GM12878 (cell line): ENCODE results near the gene DMKN. TPM values are rescaled to one million over a fixed set of nuclear protein-coding genes. Genes with fewer than 3 reads are reported as not detected.

Source experiments
- ATAC-seq: fragments of 200-7000 bp; cut with Tn5 transposase; 3 replicates; pipeline ENCODE4 v1.9.1; 2020; ENCODE audit warnings: mild to moderate bottlenecking, moderate library complexity
- BruUV-seq: library from RNA; stranded (reverse); fragments of 400-500 nt; replicated peaks from 2 replicates; lab custom pipeline; 2021; lab: Mats Ljungman, UMichigan
- CTCF ChIA-PET: fragments of 300-600 bp; sonication (Branson Sonifier 250); formaldehyde crosslinking; extraction: SDS; loops from one replicate; lab custom pipeline; 2021; ENCODE audit warnings: inconsistent platforms; lab: Yijun Ruan, JAX
- POLR2A ChIA-PET: fragments of 350-600 bp; formaldehyde crosslinking; extraction: SDS; loops from one replicate; lab custom pipeline; 2021; ENCODE audit warnings: inconsistent platforms; lab: Charles Lee
- RAD21 ChIA-PET: fragments of 300-600 bp; sonication (Branson Sonifier 250); formaldehyde crosslinking; loops from one replicate; lab custom pipeline; 2023; ENCODE audit warnings: antibody characterized with exemption; ENCODE audit not compliant: unreplicated experiment; lab: Charles Lee
- SMC1A ChIA-PET: fragments of 300-600 bp; sonication (Branson Sonifier 250); formaldehyde crosslinking; loops from one replicate; lab custom pipeline; 2023; ENCODE audit not compliant: unreplicated experiment, uncharacterized antibody; lab: Charles Lee
- DNase-seq: peaks from one replicate; pipeline ENCODE4 v3.0.0-alpha.2; 2011; ENCODE audit warnings: low read depth, low spot score
- FAIRE-seq: peaks from 3 replicates; lab custom pipeline; 2011; peaks lifted over from hg19 to GRCh38; lab: Jason Lieb, UNC
- H2AFZ ChIP-seq: 2 replicates; pipeline ENCODE4 v1.6.0; 2011; ENCODE audit warnings: low read depth, low read length, control low read depth; ENCODE audit not compliant: control insufficient read depth
- H3K27ac ChIP-seq: 2 replicates; pipeline ENCODE4 v1.5.1; 2011; ENCODE audit warnings: control low read depth; ENCODE audit not compliant: control insufficient read depth, insufficient read depth
- H3K27me3 ChIP-seq, 2 experiments: replicated peaks in 1 of 2; 2 replicates each; pipeline versions ENCODE4 v1.6.0 to v1.6.1; 2011; ENCODE audit warnings: low read length in 1 of 2; ENCODE audit not compliant: control insufficient read depth in 2 of 2, insufficient read depth in 2 of 2
- H3K36me3 ChIP-seq, 2 experiments: 2 replicates each; pipeline ENCODE4 v1.5.1; 2011; ENCODE audit warnings: low read length in 1 of 2; ENCODE audit not compliant: control insufficient read depth in 2 of 2, insufficient read depth in 2 of 2
- H3K4me1 ChIP-seq: 2 replicates; pipeline ENCODE4 v1.6.1; 2011; ENCODE audit warnings: mild to moderate bottlenecking, low read length, moderate library complexity, mixed read lengths; ENCODE audit not compliant: control insufficient read depth, insufficient read depth
- H3K4me2 ChIP-seq: 2 replicates; pipeline ENCODE4 v1.6.0; 2011; ENCODE audit warnings: control low read depth; ENCODE audit not compliant: control insufficient read depth, insufficient read depth
- H3K4me3 ChIP-seq: fragments of 200-600 bp; sonication (generic); 2 replicates; pipeline ENCODE4 v1.5.1; 2016
- H3K79me2 ChIP-seq: 2 replicates; pipeline ENCODE4 v1.6.0; 2011; ENCODE audit warnings: low read length; ENCODE audit not compliant: control insufficient read depth, insufficient read depth
- H3K9ac ChIP-seq: 2 replicates; pipeline ENCODE4 v1.8.0; 2011; ENCODE audit warnings: low read length, control low read depth, mixed read lengths; ENCODE audit not compliant: control insufficient read depth, insufficient read depth
- H3K9me3 ChIP-seq: replicated peaks from 3 replicates; pipeline ENCODE4 v1.5.1; 2011; ENCODE audit warnings: mild to moderate bottlenecking, low read length; ENCODE audit not compliant: control insufficient read depth, insufficient read depth
- H4K20me1 ChIP-seq: 2 replicates; pipeline ENCODE4 v1.6.0; 2011; ENCODE audit not compliant: control insufficient read depth, insufficient read depth
- ASH2L ChIP-seq: fragments of 300-600, 200-600 bp; sonication (generic); IDR thresholded peaks from 2 replicates; pipeline ENCODE4 v1.6.1; 2017; ENCODE audit warnings: low read depth, mild to moderate bottlenecking, borderline replicate concordance
- ATF7 ChIP-seq: fragments of 450-650 bp; IDR thresholded peaks from 2 replicates; pipeline ENCODE4 v1.6.1; 2016; ENCODE audit warnings: low read depth, mild to moderate bottlenecking
- BHLHE40 ChIP-seq, 2 experiments: fragments of 450-650 bp in 1 of 2; IDR thresholded peaks; 2 replicates each; pipeline ENCODE4 v1.6.1; 2011 to 2017; ENCODE audit warnings: low read depth in 2 of 2, borderline replicate concordance in 1 of 2, improper control_type of control experiment in 1 of 2, low read length in 1 of 2, mild to moderate bottlenecking in 1 of 2
- EP300 ChIP-seq, 2 experiments: fragments of 150-350 bp in 1 of 2; IDR thresholded peaks; 2 replicates each; pipeline ENCODE4 v1.6.1; 2011 to 2012; ENCODE audit warnings: low read depth in 2 of 2, low read length in 2 of 2, borderline replicate concordance in 1 of 2, improper control_type of control experiment in 1 of 2, inconsistent platforms in 1 of 2; ENCODE audit not compliant: control insufficient read depth in 1 of 2
- ETV6 ChIP-seq, 2 experiments: fragments of 450-650 bp in 1 of 2; IDR thresholded peaks in 1 of 2; conservative IDR thresholded peaks in 1 of 2; 2 replicates each; pipeline ENCODE4 v1.6.1; 2014; ENCODE audit warnings: antibody characterized with exemption in 1 of 2, borderline replicate concordance in 1 of 2, low read depth in 1 of 2, mild to moderate bottlenecking in 1 of 2, moderate library complexity in 1 of 2
- FOXM1 ChIP-seq: IDR thresholded peaks from 2 replicates; pipeline ENCODE4 v1.6.1; 2012; ENCODE audit warnings: low read depth, mild to moderate bottlenecking, inconsistent platforms, low read length, moderate library complexity
- IKZF1 ChIP-seq: fragments of 450-650 bp; conservative IDR thresholded peaks from 2 replicates; pipeline ENCODE4 v1.6.1; 2017; ENCODE audit warnings: antibody characterized with exemption, mild to moderate bottlenecking
- IKZF2 ChIP-seq, 2 experiments: fragments of 450-650 bp; IDR thresholded peaks; 2 replicates each; pipeline ENCODE4 v1.6.1; 2017; ENCODE audit warnings: mild to moderate bottlenecking in 2 of 2, moderate library complexity in 2 of 2
- MEF2B ChIP-seq: fragments of 450-650 bp; IDR thresholded peaks from 2 replicates; pipeline ENCODE4 v1.6.1; 2018; ENCODE audit warnings: mild to moderate bottlenecking, moderate library complexity; ENCODE audit not compliant: partially characterized antibody, poor library complexity, severe bottlenecking
- MTA2 ChIP-seq: fragments of 450-650 bp; IDR thresholded peaks from 2 replicates; pipeline ENCODE4 v1.6.1; 2016; ENCODE audit warnings: low read depth, mild to moderate bottlenecking, moderate library complexity
- PAX5 ChIP-seq: IDR thresholded peaks from 2 replicates; pipeline ENCODE4 v1.6.1; 2011; ENCODE audit warnings: low read depth, low read length, borderline replicate concordance
- SMAD1 ChIP-seq: fragments of 450-650 bp; IDR thresholded peaks from 2 replicates; pipeline ENCODE4 v1.6.1; 2018; ENCODE audit warnings: mild to moderate bottlenecking, low read depth; ENCODE audit not compliant: partially characterized antibody
- TCF12 ChIP-seq: IDR thresholded peaks from 2 replicates; pipeline ENCODE4 v1.6.1; 2011; ENCODE audit warnings: low read depth, mild to moderate bottlenecking, low read length
- ZNF384 ChIP-seq: IDR thresholded peaks from 2 replicates; pipeline ENCODE4 v1.6.1; 2012; ENCODE audit warnings: low read depth, mild to moderate bottlenecking, low read length, improper control_type of control experiment, borderline replicate concordance
- WGBS: methylation state at CpG from one replicate; pipeline ENCODE4 v1.1.6; 2016; ENCODE audit warnings: low lambda C conversion rate; ENCODE audit not compliant: insufficient replicate concordance, insufficient coverage; ENCODE audit errors: missing lambda C conversion rate; 5-methylcytosine and 5-hydroxymethylcytosine counted together
- in situ Hi-C: fragments of 300-500 bp; cut with MboI; formaldehyde crosslinking; loops from 9 replicates; pipeline ENCODE4 v1.14.3; 2018; ENCODE audit warnings: mixed read lengths
- intact Hi-C: fragments of 100-400 bp; cut with micrococcal nuclease; formaldehyde crosslinking; loops from one replicate; pipeline ENCODE4 v1.14.2; 2022; ENCODE audit not compliant: unreplicated experiment
- polyA plus RNA-seq, 11 experiments: library from polyadenylated mRNA; depleted of rRNA in 4 of 11; unstranded in 6 of 11; stranded (reverse) in 5 of 11; fragments of >200 nt; fragmentation: Nextera tagmentation in 4 of 11; fragmentation: Illumina TruSeq in 1 of 11; extraction: Ambion mirVana in 4 of 11; extraction: Trizol in 1 of 11; gene quantifications; 1 replicate in 1 of 11; 2 replicates in 10 of 11; pipeline versions ENCODE4 v1.2.1 to v1.2.3, GENCODE V29; 2011 to 2016; ENCODE audit warnings: inconsistent platforms in 2 of 11, missing spikeins in 2 of 11, low read depth in 1 of 11
- total RNA-seq, 4 experiments: library from RNA; depleted of rRNA in 3 of 4; stranded (reverse); fragments of >200 nt in 3 of 4; fragmentation: Illumina TruSeq in 1 of 4; extraction: Trizol in 1 of 4; gene quantifications; 2 replicates each; pipeline versions ENCODE4 v1.2.1 to v1.2.3, GENCODE V29; 2013 to 2021
- TF ChIP-seq, protein P1 (sequence below): fragments of 450-650 bp; IDR thresholded peaks from 2 replicates; pipeline ENCODE4 v1.6.1; 2017; ENCODE audit warnings: antibody characterized with exemption, mild to moderate bottlenecking, moderate library complexity
- TF ChIP-seq, protein P2 (sequence below): fragments of 450-650 bp; IDR thresholded peaks from 2 replicates; pipeline ENCODE4 v1.6.1; 2017; ENCODE audit warnings: low read depth, mild to moderate bottlenecking, moderate library complexity

The DMKN gene
- total and polyA plus RNA-seq, 10 of the 15 experiments (the other 5 are each of a cell fraction or from before 2014, with no cell fraction given), result 36.4 to 114 (median 58.6) TPM

DNA sequence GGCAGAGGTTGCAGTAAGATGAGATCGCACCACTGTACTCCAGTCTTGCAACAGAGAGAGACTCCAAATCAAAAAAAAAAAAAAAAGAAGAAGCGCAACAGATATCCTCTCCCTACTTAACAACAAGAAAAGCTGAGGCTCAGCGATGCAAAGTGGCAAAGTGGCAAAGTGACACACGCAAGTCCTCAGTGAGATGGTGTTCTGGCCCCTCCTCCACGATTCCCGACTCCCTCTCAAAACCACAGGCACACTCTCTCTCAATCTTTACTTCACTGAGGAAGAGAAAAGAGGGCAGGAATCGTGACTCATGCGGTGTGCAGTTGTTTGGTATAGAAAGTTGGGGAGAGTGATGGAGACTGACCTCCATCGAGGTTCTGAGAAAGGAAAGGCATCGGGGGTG lies 52.8 kb downstream of the DMKN start:
- ChIA-PET CTCF (interaction anchor here (0.7 to 8.5 kb wide), 13 partner anchors 8 to 655 kb away, joined by 3 to 86 read pairs (median 4); partner anchors contain the start of genes FFAR1 and TBCB), POLR2A (interaction anchor here (0.6 to 4.4 kb wide), 9 partner anchors 8 to 113 kb away, joined by 3 to 37 read pairs (median 16); partner anchors contain the start of genes FFAR1 and FFAR2), RAD21 (interaction anchor here (1.1 to 8.3 kb wide), 10 partner anchors 9 to 256 kb away, joined by 4 to 110 read pairs (median 37); partner anchors contain the start of genes FFAR2 and FFAR3), SMC1A (interaction anchor here (0.8 to 17.4 kb wide), 17 partner anchors 8 to 130 kb away, joined by 3 to 237 read pairs (median 9); partner anchors contain the start of genes FFAR1, FFAR2 and FFAR3)
- Histone ChIP-seq H3K79me2 (no peaks in the 10 kb centered on the region), H3K27ac (peak overlapping the region; percentile 56), H4K20me1 (no peaks in the 10 kb centered on the region), H3K27me3 (no peaks in the 10 kb centered on the region), H3K9me3 (no peaks in the 10 kb centered on the region), H2AFZ (no peak overlapping the region), H3K4me1 (peaks cover 74% of the 10 kb centered on the region), H3K4me3 (no peak overlapping the region), H3K9ac (no peak overlapping the region), H3K36me3 (no peaks in the 10 kb centered on the region), H3K4me2 (peak overlapping the region; percentile 50)
- in situ Hi-C loops (no loop called here), intact Hi-C loops (no loop called here)
- DNase-seq (no peak), FAIRE-seq (no peak), ATAC-seq (peak; percentile 4)
- no TSS peak for BruUV-seq
- 61% methylated on average over 9 of the region's 10 CpGs for WGBS
- TF ChIP-seq IKZF1 (peak; percentile 20; the same call in 1 of the 2 replicates), ASH2L (no peak), FOXM1 (no peak), TCF12 (no peak), ATF7 (0 out of 2 replicates have a peak, but pooled peaks have one; percentile 19), SMAD1 (no peak), MTA2 (peak; percentile 19; the same call in 1 of the 2 replicates), IKZF2 (IDR thresholded peaks at IDR 0.05) (peak; percentile 46 to 56; a peak in 2 of 4 replicates), ZNF384 (peak; percentile 67; the same call in 1 of the 2 replicates), ETV6 (conservative IDR thresholded peaks at IDR 0.05 in 1 of 2, IDR thresholded peaks at IDR 0.05 in 1 of 2; ENCODE audit: borderline replicate concordance in 1 of 2, low read depth in 1 of 2) (no peak), EP300 (IDR thresholded peaks at IDR 0.05; ENCODE audit: borderline replicate concordance in 1 of 2, control insufficient read depth in 1 of 2, low read depth in 2 of 2, low read length in 2 of 2) (peak in 1 of 2 experiments; percentile 11; a peak in 1 of 4 replicates), PAX5 (peak; percentile 15; the same call in 1 of the 2 replicates), BHLHE40 (IDR thresholded peaks at IDR 0.05; ENCODE audit: borderline replicate concordance in 1 of 2, low read depth in 2 of 2, low read length in 1 of 2) (peak; percentile 40 to 41; a peak in 2 of 4 replicates), MEF2B (no peak)
- TF ChIP-seq, protein P1, sequence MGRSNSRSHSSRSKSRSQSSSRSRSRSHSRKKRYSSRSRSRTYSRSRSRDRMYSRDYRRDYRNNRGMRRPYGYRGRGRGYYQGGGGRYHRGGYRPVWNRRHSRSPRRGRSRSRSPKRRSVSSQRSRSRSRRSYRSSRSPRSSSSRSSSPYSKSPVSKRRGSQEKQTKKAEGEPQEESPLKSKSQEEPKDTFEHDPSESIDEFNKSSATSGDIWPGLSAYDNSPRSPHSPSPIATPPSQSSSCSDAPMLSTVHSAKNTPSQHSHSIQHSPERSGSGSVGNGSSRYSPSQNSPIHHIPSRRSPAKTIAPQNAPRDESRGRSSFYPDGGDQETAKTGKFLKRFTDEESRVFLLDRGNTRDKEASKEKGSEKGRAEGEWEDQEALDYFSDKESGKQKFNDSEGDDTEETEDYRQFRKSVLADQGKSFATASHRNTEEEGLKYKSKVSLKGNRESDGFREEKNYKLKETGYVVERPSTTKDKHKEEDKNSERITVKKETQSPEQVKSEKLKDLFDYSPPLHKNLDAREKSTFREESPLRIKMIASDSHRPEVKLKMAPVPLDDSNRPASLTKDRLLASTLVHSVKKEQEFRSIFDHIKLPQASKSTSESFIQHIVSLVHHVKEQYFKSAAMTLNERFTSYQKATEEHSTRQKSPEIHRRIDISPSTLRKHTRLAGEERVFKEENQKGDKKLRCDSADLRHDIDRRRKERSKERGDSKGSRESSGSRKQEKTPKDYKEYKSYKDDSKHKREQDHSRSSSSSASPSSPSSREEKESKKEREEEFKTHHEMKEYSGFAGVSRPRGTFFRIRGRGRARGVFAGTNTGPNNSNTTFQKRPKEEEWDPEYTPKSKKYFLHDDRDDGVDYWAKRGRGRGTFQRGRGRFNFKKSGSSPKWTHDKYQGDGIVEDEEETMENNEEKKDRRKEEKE, result no peak
- TF ChIP-seq, protein P2, sequence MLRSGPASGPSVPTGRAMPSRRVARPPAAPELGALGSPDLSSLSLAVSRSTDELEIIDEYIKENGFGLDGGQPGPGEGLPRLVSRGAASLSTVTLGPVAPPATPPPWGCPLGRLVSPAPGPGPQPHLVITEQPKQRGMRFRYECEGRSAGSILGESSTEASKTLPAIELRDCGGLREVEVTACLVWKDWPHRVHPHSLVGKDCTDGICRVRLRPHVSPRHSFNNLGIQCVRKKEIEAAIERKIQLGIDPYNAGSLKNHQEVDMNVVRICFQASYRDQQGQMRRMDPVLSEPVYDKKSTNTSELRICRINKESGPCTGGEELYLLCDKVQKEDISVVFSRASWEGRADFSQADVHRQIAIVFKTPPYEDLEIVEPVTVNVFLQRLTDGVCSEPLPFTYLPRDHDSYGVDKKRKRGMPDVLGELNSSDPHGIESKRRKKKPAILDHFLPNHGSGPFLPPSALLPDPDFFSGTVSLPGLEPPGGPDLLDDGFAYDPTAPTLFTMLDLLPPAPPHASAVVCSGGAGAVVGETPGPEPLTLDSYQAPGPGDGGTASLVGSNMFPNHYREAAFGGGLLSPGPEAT, result no peak; the same call in 1 of the 2 replicates
